MCF 10A (cell line): ENCODE results near the gene CCNL2. TPM values are rescaled to one million over a fixed set of nuclear protein-coding genes. Genes with fewer than 3 reads are reported as not detected.
A peak's percentile ranks its signal among the peaks of the same experiment; 100 is the strongest.

ENCODE experiments used
- BruUV-seq: library from RNA; stranded (reverse); fragments of 400-500 nt; replicated peaks from 2 replicates; lab custom pipeline; 2021; lab: Mats Ljungman, UMichigan
- CTCF ChIA-PET: fragments of 300-600 bp; sonication (Branson Sonifier 250); formaldehyde crosslinking; extraction: SDS; loops from one replicate; lab custom pipeline; 2021; ENCODE audit warnings: antibody characterized with exemption, inconsistent platforms; lab: Yijun Ruan, JAX
- POLR2A ChIA-PET: fragments of 300-600, 350-650 bp; sonication (Branson Sonifier 250); formaldehyde crosslinking; extraction: SDS; loops from one replicate; lab custom pipeline; 2020; ENCODE audit warnings: antibody characterized with exemption, inconsistent platforms; lab: Yijun Ruan, JAX
- DNase-seq: peaks from one replicate; pipeline ENCODE4 v3.0.0-alpha.2; 2018; ENCODE audit not compliant: unreplicated experiment
- H3K27ac Mint-ChIP-seq: one replicate; pipeline ENCODE4 v1.8.0; 2022; ENCODE audit warnings: mild to moderate bottlenecking, low read depth, mixed read lengths; ENCODE audit not compliant: unreplicated experiment
- H3K27me3 Mint-ChIP-seq: one replicate; pipeline ENCODE4 v1.8.0; 2022; ENCODE audit warnings: mixed read lengths; ENCODE audit not compliant: insufficient read depth, unreplicated experiment
- H3K36me3 Mint-ChIP-seq: one replicate; pipeline ENCODE4 v1.8.0; 2022; ENCODE audit warnings: mild to moderate bottlenecking, moderate library complexity, mixed read lengths; ENCODE audit not compliant: insufficient read depth, unreplicated experiment
- H3K4me1 Mint-ChIP-seq: one replicate; pipeline ENCODE4 v1.8.0; 2022; ENCODE audit warnings: mixed read lengths; ENCODE audit not compliant: insufficient read depth, unreplicated experiment
- H3K4me3 Mint-ChIP-seq: one replicate; pipeline ENCODE4 v1.8.0; 2022; ENCODE audit warnings: mild to moderate bottlenecking, moderate library complexity, mixed read lengths; ENCODE audit not compliant: unreplicated experiment
- H3K9me3 Mint-ChIP-seq: one replicate; pipeline ENCODE4 v1.8.0; 2022; ENCODE audit warnings: mixed read lengths; ENCODE audit not compliant: unreplicated experiment
- intact Hi-C: fragments of 100-400 bp; cut with micrococcal nuclease; formaldehyde crosslinking; loops from 2 replicates; pipeline ENCODE4 v1.14.1; 2022
- total RNA-seq: library from RNA; stranded (reverse); gene quantifications from 2 replicates; pipeline ENCODE4 v1.2.3, GENCODE V29; 2022
- TF ChIP-seq, protein P1 (sequence below): fragments of 200-600 bp; IDR thresholded peaks from one replicate; pipeline ENCODE4 v1.8.0; 2022; ENCODE audit warnings: antibody characterized with exemption, mild to moderate bottlenecking; ENCODE audit not compliant: unreplicated experiment

Gene CCNL2
- total RNA-seq, 1 experiment from 2014 or later: 248 TPM

DNA sequence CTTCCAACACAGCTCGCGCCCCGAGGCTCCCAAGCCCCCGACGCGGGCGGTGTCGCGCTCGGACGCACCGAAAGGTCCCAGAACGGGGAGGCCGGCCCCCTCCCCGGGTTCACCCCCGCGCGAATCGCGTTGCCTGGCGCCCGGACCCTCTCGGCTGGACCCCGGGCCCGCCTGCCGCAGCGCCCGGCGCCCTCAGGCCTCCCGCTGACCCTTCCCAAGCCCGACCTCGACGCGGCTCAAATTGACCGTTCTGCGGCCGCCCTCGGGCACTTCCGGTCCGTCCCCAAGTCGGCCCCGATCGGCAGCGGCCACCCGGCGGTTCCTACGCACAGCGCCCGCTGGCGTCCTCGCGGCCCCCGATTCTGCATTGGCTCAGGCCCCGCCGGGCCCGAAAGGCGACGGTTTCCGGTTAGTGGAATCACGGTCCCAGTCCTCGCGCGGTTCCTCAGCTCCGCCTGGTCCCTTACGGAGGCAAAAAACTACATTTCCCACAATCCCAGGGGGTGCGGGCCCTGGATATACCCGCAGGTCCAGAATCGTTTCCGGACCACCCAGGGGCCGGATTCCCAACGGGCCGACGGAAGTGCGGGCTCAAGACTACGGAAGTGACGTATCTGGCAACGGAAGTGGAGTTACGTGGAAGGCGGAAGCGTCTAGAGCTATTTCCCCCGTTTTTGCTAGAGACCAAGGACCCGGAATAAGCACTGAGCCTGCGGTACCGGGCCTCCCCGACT is 24.0 kb downstream of the CCNL2 start, which contains the start of gene AURKAIP1:
Gene AURKAIP1, minus strand, starts transcription at position 279 of the 734 bp plus-strand sequence. CDS start 451 bp downstream, outside the sequence.
- POLR2A ChIA-PET: interaction anchor here (0.5 to 2.7 kb wide), 29 partner anchors 9 to 240 kb away, joined by 3 to 62 read pairs (median 5); partner anchors contain the start of genes ATAD3A, CCNL2, DVL1 and MIB2
- CTCF ChIA-PET: interaction anchor here (0.6 to 1.3 kb wide), 7 partner anchors 10 to 351 kb away, joined by 3 to 7 read pairs (median 3); no protein-coding TSS in a partner anchor
- DNase-seq: peak; percentile 99
- H3K27me3 Mint-ChIP-seq: no peaks in the 10 kb centered on the region
- BruUV-seq: no TSS peak
- H3K4me3 Mint-ChIP-seq: peak within 1 kb of the TSS; percentile 87
- peak within 1 kb of the TSS; percentile 94 for H3K27ac Mint-ChIP-seq
- peaks cover 9% of the 10 kb centered on the region for H3K4me1 Mint-ChIP-seq
- peaks cover 25% of the 10 kb centered on the region for H3K36me3 Mint-ChIP-seq
- H3K9me3 Mint-ChIP-seq: no peaks in the 10 kb centered on the region
- intact Hi-C loops: loop anchor here (2.0 to 10.0 kb wide), 2 partner anchors 24 to 130 kb away; partner anchors contain the start of gene CCNL2
- TF ChIP-seq, protein P1, sequence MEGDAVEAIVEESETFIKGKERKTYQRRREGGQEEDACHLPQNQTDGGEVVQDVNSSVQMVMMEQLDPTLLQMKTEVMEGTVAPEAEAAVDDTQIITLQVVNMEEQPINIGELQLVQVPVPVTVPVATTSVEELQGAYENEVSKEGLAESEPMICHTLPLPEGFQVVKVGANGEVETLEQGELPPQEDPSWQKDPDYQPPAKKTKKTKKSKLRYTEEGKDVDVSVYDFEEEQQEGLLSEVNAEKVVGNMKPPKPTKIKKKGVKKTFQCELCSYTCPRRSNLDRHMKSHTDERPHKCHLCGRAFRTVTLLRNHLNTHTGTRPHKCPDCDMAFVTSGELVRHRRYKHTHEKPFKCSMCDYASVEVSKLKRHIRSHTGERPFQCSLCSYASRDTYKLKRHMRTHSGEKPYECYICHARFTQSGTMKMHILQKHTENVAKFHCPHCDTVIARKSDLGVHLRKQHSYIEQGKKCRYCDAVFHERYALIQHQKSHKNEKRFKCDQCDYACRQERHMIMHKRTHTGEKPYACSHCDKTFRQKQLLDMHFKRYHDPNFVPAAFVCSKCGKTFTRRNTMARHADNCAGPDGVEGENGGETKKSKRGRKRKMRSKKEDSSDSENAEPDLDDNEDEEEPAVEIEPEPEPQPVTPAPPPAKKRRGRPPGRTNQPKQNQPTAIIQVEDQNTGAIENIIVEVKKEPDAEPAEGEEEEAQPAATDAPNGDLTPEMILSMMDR: no peak

DNA sequence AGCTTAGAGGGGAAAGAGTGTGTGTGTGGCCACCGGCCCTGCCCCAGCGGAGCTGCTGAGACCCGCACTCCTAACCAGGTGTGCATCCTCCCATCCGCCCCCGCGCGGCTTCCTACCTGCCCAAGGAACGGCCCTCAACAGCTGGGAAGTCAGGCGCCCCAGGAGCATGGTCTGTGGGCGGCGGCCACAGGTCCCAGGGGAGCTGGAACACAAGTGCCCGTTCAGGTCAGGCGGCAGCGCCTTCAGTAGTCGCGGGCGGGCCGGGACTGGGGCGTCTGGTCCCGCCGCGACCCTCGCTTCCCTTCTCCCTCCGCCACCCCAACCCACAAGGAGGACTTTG is 24.6 kb downstream of the CCNL2 start:
- Mint-ChIP-seq H3K36me3 (peaks cover 25% of the 10 kb centered on the region), H3K4me1 (peaks cover 9% of the 10 kb centered on the region), H3K4me3 (peak overlapping the region; percentile 87), H3K9me3 (no peaks in the 10 kb centered on the region), H3K27me3 (no peaks in the 10 kb centered on the region), H3K27ac (peak overlapping the region; percentile 94)
- DNase-seq: no peak
- BruUV-seq: no TSS peak
- ChIA-PET POLR2A (interaction anchor here (1.0 to 2.7 kb wide), 19 partner anchors 9 to 241 kb away, joined by 3 to 62 read pairs (median 7); partner anchors contain the start of genes ATAD3A, CCNL2, DVL1 and MIB2), CTCF (interaction anchor here (0.6 to 1.3 kb wide), 4 partner anchors 9 to 130 kb away, joined by 3 to 4 read pairs (median 3); no protein-coding TSS in a partner anchor)
- TF ChIP-seq, protein P1: no peak
- intact Hi-C loops: loop anchor here (2.0 to 10.0 kb wide), 2 partner anchors 24 to 130 kb away; partner anchors contain the start of gene CCNL2

DNA sequence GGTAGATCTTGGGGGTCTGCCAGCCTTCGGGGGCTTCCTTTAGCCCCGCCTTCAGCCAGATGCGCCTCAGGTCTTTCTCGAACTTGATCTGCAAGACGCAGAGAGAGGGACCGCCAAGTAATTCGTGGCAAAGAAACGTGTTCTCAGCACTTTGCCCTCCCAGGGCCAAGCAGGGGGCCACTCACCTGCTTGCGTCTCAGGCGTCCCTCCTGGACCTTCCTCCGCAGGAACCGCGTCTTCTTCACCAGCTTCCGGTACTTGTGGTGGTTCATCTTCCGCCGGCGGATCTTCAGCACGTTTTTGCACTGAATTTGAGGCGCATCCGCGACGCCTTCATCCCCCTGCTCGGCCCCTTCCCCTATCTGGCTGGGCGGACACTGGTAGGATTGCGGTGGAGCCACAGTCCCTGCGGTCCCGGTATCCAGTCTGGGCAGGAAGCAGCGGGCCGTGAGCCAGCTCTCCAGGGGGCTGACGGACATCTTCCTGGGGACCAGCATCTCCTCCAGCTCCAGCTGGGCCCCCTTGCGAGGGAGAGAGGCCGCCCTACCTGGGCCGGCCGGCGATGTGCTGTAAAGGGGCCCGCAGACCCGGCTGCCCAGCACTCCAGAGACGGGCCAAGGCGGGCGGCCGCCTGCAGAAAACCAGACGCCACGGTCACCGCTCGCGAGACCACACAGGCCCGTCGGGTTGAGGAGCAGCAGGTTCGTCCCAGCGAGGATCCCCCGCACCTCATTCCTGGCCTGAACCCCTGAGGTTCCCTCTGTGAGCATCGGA is 25.1 kb downstream of the CCNL2 start:
- POLR2A ChIA-PET: interaction anchor here (0.7 to 2.7 kb wide), 11 partner anchors 17 to 137 kb away, joined by 3 to 62 read pairs (median 8); partner anchors contain the start of genes ATAD3A, CCNL2 and DVL1
- Mint-ChIP-seq H3K27ac (peak overlapping the region; percentile 94), H3K4me1 (peaks cover 9% of the 10 kb centered on the region), H3K9me3 (no peaks in the 10 kb centered on the region), H3K36me3 (peaks cover 25% of the 10 kb centered on the region), H3K4me3 (peak overlapping the region; percentile 87), H3K27me3 (no peaks in the 10 kb centered on the region)
- TF ChIP-seq, protein P1: no peak
- BruUV-seq: TSS peak; percentile 88
- no peak for DNase-seq
- CTCF ChIA-PET: interaction anchor here (0.6 to 1.3 kb wide), 6 partner anchors 8 to 131 kb away, joined by 3 to 6 read pairs (median 4); no protein-coding TSS in a partner anchor
- intact Hi-C loops: loop anchor here (2.0 to 10.0 kb wide), 2 partner anchors 25 to 131 kb away; partner anchors contain the start of gene CCNL2
